ENCODE results near the gene ZNF264.
"Not testable (repeated sequence)": the region's sequence is repeated elsewhere in the genome, so short reads cannot be mapped to it uniquely, and the experiment has no call there.

Gene ZNF264

GRCh38 chr19:57245959-57246358 lies 54.7 kb downstream of the ZNF264 start:
- H3K4me3 ChIP-seq (ENCODE audit: low read length): no peak overlapping the region
- no peaks in the 10 kb centered on the region for H3K27me3 ChIP-seq (ENCODE audit: control insufficient read depth, insufficient read depth, low read length)
- H3K4me1 ChIP-seq (ENCODE audit: control insufficient read depth, low read depth, low read length): no peaks in the 10 kb centered on the region
- peaks cover 29% of the 10 kb centered on the region for H3K36me3 ChIP-seq (ENCODE audit: control insufficient read depth, low read depth, low read length)
- no peaks in the 10 kb centered on the region for H3K9me3 ChIP-seq (ENCODE audit: control insufficient read depth, low read depth, low read length)
- no peak overlapping the region for H3K9ac ChIP-seq (ENCODE audit: low read length)
- H3K27ac ChIP-seq (ENCODE audit: low read length): no peak overlapping the region

GRCh38 chr19:57248646-57249045 lies 57.3 kb downstream of the ZNF264 start:
- no peaks in the 10 kb centered on the region for H3K9me3 ChIP-seq (ENCODE audit: control insufficient read depth, low read depth, low read length)
- no peak overlapping the region for H3K9ac ChIP-seq (ENCODE audit: low read length)
- H3K27ac ChIP-seq (ENCODE audit: low read length): no peak overlapping the region
- peaks cover 51% of the 10 kb centered on the region for H3K36me3 ChIP-seq (ENCODE audit: control insufficient read depth, low read depth, low read length)
- H3K27me3 ChIP-seq (ENCODE audit: control insufficient read depth, insufficient read depth, low read length): no peaks in the 10 kb centered on the region
- H3K4me1 ChIP-seq (ENCODE audit: control insufficient read depth, low read depth, low read length): no peaks in the 10 kb centered on the region
- H3K4me3 ChIP-seq (ENCODE audit: low read length): no peak overlapping the region

GRCh38 chr19:57249329-57249728 lies 58.0 kb downstream of the ZNF264 start:
- Histone ChIP-seq H3K36me3 (ENCODE audit: control insufficient read depth, low read depth, low read length) (peaks cover 56% of the 10 kb centered on the region), H3K27ac (ENCODE audit: low read length) (no peak overlapping the region), H3K4me1 (ENCODE audit: control insufficient read depth, low read depth, low read length) (no peaks in the 10 kb centered on the region), H3K4me3 (ENCODE audit: low read length) (no peak overlapping the region), H3K27me3 (ENCODE audit: control insufficient read depth, insufficient read depth, low read length) (no peaks in the 10 kb centered on the region), H3K9me3 (ENCODE audit: control insufficient read depth, low read depth, low read length) (no peaks in the 10 kb centered on the region), H3K9ac (ENCODE audit: low read length) (no peak overlapping the region)

- not testable (repeated sequence) for H3K27me3 ChIP-seq (ENCODE audit: control insufficient read depth, insufficient read depth, low read length); H3K4me1 ChIP-seq (ENCODE audit: control insufficient read depth, low read depth, low read length); H3K9me3 ChIP-seq (ENCODE audit: control insufficient read depth, low read depth, low read length); H3K9ac ChIP-seq (ENCODE audit: low read length); H3K4me3 ChIP-seq (ENCODE audit: low read length); H3K27ac ChIP-seq (ENCODE audit: low read length)
- H3K36me3 ChIP-seq (ENCODE audit: control insufficient read depth, low read depth, low read length): peaks cover 46% of the 10 kb centered on the region
Observed at GRCh38 chr19:57253767-57254166, 62.5 kb downstream of the ZNF264 start.

- Histone ChIP-seq H3K4me3 (ENCODE audit: low read length) (no peak overlapping the region), H3K36me3 (ENCODE audit: control insufficient read depth, low read depth, low read length) (peaks cover 2% of the 10 kb centered on the region), H3K9me3 (ENCODE audit: control insufficient read depth, low read depth, low read length) (no peaks in the 10 kb centered on the region), H3K27ac (ENCODE audit: low read length) (no peak overlapping the region), H3K9ac (ENCODE audit: low read length) (no peak overlapping the region), H3K27me3 (ENCODE audit: control insufficient read depth, insufficient read depth, low read length) (no peaks in the 10 kb centered on the region), H3K4me1 (ENCODE audit: control insufficient read depth, low read depth, low read length) (peaks cover 5% of the 10 kb centered on the region)
Observed at GRCh38 chr19:57262044-57262443, 70.7 kb downstream of the ZNF264 start.

GRCh38 chr19:57263244-57263741 lies 72.0 kb downstream of the ZNF264 start:
- H3K9me3 ChIP-seq (ENCODE audit: control insufficient read depth, low read depth, low read length): no peaks in the 10 kb centered on the region
- H3K27ac ChIP-seq (ENCODE audit: low read length): no peak overlapping the region
- H3K4me3 ChIP-seq (ENCODE audit: low read length): no peak overlapping the region
- H3K9ac ChIP-seq (ENCODE audit: low read length): no peak overlapping the region
- peaks cover 5% of the 10 kb centered on the region for H3K4me1 ChIP-seq (ENCODE audit: control insufficient read depth, low read depth, low read length)
- H3K27me3 ChIP-seq (ENCODE audit: control insufficient read depth, insufficient read depth, low read length): no peaks in the 10 kb centered on the region
- H3K36me3 ChIP-seq (ENCODE audit: control insufficient read depth, low read depth, low read length): peaks cover 2% of the 10 kb centered on the region

GRCh38 chr19:57267291-57267690 lies 76.0 kb downstream of the ZNF264 start:
- H3K36me3 ChIP-seq (ENCODE audit: control insufficient read depth, low read depth, low read length): no peaks in the 10 kb centered on the region
- no peak overlapping the region for H3K9ac ChIP-seq (ENCODE audit: low read length)
- H3K4me3 ChIP-seq (ENCODE audit: low read length): no peak overlapping the region
- no peak overlapping the region for H3K27ac ChIP-seq (ENCODE audit: low read length)
- H3K9me3 ChIP-seq (ENCODE audit: control insufficient read depth, low read depth, low read length): no peaks in the 10 kb centered on the region
- no peaks in the 10 kb centered on the region for H3K27me3 ChIP-seq (ENCODE audit: control insufficient read depth, insufficient read depth, low read length)
- H3K4me1 ChIP-seq (ENCODE audit: control insufficient read depth, low read depth, low read length): peaks cover 5% of the 10 kb centered on the region

- Histone ChIP-seq H3K36me3 (ENCODE audit: control insufficient read depth, low read depth, low read length) (no peaks in the 10 kb centered on the region), H3K4me1 (ENCODE audit: control insufficient read depth, low read depth, low read length) (no peaks in the 10 kb centered on the region), H3K27me3 (ENCODE audit: control insufficient read depth, insufficient read depth, low read length) (no peaks in the 10 kb centered on the region), H3K27ac (ENCODE audit: low read length) (no peak overlapping the region), H3K9me3 (ENCODE audit: control insufficient read depth, low read depth, low read length) (no peaks in the 10 kb centered on the region), H3K9ac (ENCODE audit: low read length) (no peak overlapping the region), H3K4me3 (ENCODE audit: low read length) (no peak overlapping the region)
Observed at GRCh38 chr19:57269515-57270250, 78.4 kb downstream of the ZNF264 start.

- H3K27ac ChIP-seq (ENCODE audit: low read length): no peak overlapping the region
- H3K9ac ChIP-seq (ENCODE audit: low read length): no peak overlapping the region
- no peaks in the 10 kb centered on the region for H3K4me1 ChIP-seq (ENCODE audit: control insufficient read depth, low read depth, low read length)
- H3K9me3 ChIP-seq (ENCODE audit: control insufficient read depth, low read depth, low read length): no peaks in the 10 kb centered on the region
- no peaks in the 10 kb centered on the region for H3K36me3 ChIP-seq (ENCODE audit: control insufficient read depth, low read depth, low read length)
- no peak overlapping the region for H3K4me3 ChIP-seq (ENCODE audit: low read length)
- no peaks in the 10 kb centered on the region for H3K27me3 ChIP-seq (ENCODE audit: control insufficient read depth, insufficient read depth, low read length)
Observed at GRCh38 chr19:57271280-57271679, 80.0 kb downstream of the ZNF264 start.

Data from iPS-18a (cell line).